ENCODE results near the gene MAMSTR. TPM values are rescaled to one million over a fixed set of nuclear protein-coding genes. Genes with fewer than 3 reads are reported as not detected.

The MAMSTR gene
- polyA plus RNA-seq, 1 donor (not counting 4 experiments of a cell fraction or from before 2014, with no cell fraction given): 0.35 TPM

DNA sequence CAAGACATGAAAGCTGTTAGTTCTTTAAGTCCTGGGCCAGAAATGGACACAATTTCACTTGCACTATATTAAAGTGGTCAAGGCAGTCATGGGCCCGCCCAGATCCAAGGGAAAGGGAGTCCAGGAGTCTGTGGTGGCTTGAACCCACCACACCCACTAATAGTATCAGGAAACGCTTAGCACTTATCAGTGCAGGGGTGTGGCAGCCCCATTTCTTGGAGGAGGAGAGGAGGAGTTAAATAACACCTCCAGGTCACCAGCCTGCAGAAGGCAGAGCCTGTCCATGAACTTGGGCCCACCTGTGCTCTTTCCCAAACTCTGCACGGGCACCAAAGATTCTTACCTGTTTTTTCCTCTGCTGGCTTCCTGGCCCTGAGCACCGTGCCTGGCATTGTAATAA, 41.3 kb downstream of the MAMSTR start:
- no peaks in the 10 kb centered on the region for H3K79me2 ChIP-seq (ENCODE audit: control insufficient read depth, insufficient read depth, low read length)
- no peak overlapping the region for H3K9ac ChIP-seq (ENCODE audit: control insufficient read depth, extremely low read depth, insufficient read depth, low read length)
- H3K4me1 ChIP-seq (ENCODE audit: control insufficient read depth, extremely low read depth, insufficient read depth, low read length): no peaks in the 10 kb centered on the region
- H3K9me3 ChIP-seq (ENCODE audit: control insufficient read depth, low read depth, low read length): no peaks in the 10 kb centered on the region
- H3K36me3 ChIP-seq (ENCODE audit: control insufficient read depth in 2 of 2, extremely low read depth in 1 of 2, insufficient read depth in 2 of 2, low read length in 2 of 2): no peaks in the 10 kb centered on the region
- no peak overlapping the region for H3K27ac ChIP-seq (ENCODE audit: control insufficient read depth, insufficient read depth, low read length)
- DNase-seq (ENCODE audit: low read depth, low spot score) (no peak), FAIRE-seq (no peak)
- no peaks in the 10 kb centered on the region for H3K9me1 ChIP-seq (ENCODE audit: control insufficient read depth, extremely low read depth, insufficient read depth, low read length)
- no peak overlapping the region for H3K4me3 ChIP-seq (ENCODE audit: control insufficient read depth in 2 of 3, extremely low read depth in 1 of 3, insufficient read depth in 2 of 3, low read depth in 1 of 3, low read length in 3 of 3)
- H3K27me3 ChIP-seq (ENCODE audit: control insufficient read depth, extremely low read depth, insufficient read depth, low read length): no peaks in the 10 kb centered on the region
- H3K4me2 ChIP-seq (ENCODE audit: control insufficient read depth, extremely low read depth, insufficient read depth, low read depth, low read length): no peak overlapping the region
- H4K20me1 ChIP-seq (ENCODE audit: control insufficient read depth, extremely low read depth, insufficient read depth, low read length): no peaks in the 10 kb centered on the region
- no peak for TF ChIP-seq CTCF (optimal IDR thresholded peaks at IDR 0.05 in 1 of 3, IDR thresholded peaks at IDR 0.05 in 1 of 3, conservative IDR thresholded peaks at IDR 0.05 in 1 of 3; ENCODE audit: extremely low read depth in 1 of 3, insufficient read depth in 2 of 3, low read length in 3 of 3)
- no peak for TF ChIP-seq EZH2 (IDR thresholded peaks at IDR 0.05; ENCODE audit: low read length)
- dilution Hi-C loops (cut with MboI; ENCODE audit: extremely low pct_ligation_motif_present, low sequenced_read_pairs): no loop called here
- no peak overlapping the region for H2AFZ ChIP-seq (ENCODE audit: control insufficient read depth, low read length)

DNA sequence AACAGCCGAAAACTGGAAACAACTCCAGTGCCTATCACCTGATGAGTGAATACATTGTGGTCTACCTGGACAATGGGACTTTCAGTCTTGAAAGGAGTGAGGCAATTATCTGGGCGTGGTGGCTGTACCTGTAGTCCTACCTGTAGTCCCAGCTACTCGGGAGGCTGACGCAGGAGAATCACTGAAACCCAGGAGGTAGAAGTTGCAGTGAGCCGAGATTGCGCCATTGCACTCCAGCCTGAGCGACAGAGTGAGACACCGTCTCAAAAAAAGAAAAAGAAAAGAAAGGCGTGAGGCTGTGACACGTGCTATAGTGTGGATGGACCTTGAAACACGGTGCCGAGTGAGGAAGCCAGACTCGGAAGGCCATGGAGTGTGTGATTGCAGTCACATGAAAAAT, 42.6 kb downstream of the MAMSTR start:
- FAIRE-seq (no peak), DNase-seq (ENCODE audit: low read depth, low spot score) (no peak)
- no peak overlapping the region for H3K4me2 ChIP-seq (ENCODE audit: control insufficient read depth, extremely low read depth, insufficient read depth, low read depth, low read length)
- no peaks in the 10 kb centered on the region for H3K4me1 ChIP-seq (ENCODE audit: control insufficient read depth, extremely low read depth, insufficient read depth, low read length)
- H3K36me3 ChIP-seq (ENCODE audit: control insufficient read depth in 2 of 2, extremely low read depth in 1 of 2, insufficient read depth in 2 of 2, low read length in 2 of 2): no peaks in the 10 kb centered on the region
- H3K79me2 ChIP-seq (ENCODE audit: control insufficient read depth, insufficient read depth, low read length): no peaks in the 10 kb centered on the region
- H3K9me3 ChIP-seq (ENCODE audit: control insufficient read depth, low read depth, low read length): no peaks in the 10 kb centered on the region
- H4K20me1 ChIP-seq (ENCODE audit: control insufficient read depth, extremely low read depth, insufficient read depth, low read length): no peaks in the 10 kb centered on the region
- TF ChIP-seq CTCF (optimal IDR thresholded peaks at IDR 0.05 in 1 of 3, IDR thresholded peaks at IDR 0.05 in 1 of 3, conservative IDR thresholded peaks at IDR 0.05 in 1 of 3; ENCODE audit: extremely low read depth in 1 of 3, insufficient read depth in 2 of 3, low read length in 3 of 3): no peak
- no peak for TF ChIP-seq EZH2 (IDR thresholded peaks at IDR 0.05; ENCODE audit: low read length)
- dilution Hi-C loops (cut with MboI; ENCODE audit: extremely low pct_ligation_motif_present, low sequenced_read_pairs): no loop called here
- no peak overlapping the region for H3K4me3 ChIP-seq (ENCODE audit: control insufficient read depth in 2 of 3, extremely low read depth in 1 of 3, insufficient read depth in 2 of 3, low read depth in 1 of 3, low read length in 3 of 3)
- H3K9me1 ChIP-seq (ENCODE audit: control insufficient read depth, extremely low read depth, insufficient read depth, low read length): no peaks in the 10 kb centered on the region
- H3K27ac ChIP-seq (ENCODE audit: control insufficient read depth, insufficient read depth, low read length): no peak overlapping the region
- no peak overlapping the region for H3K9ac ChIP-seq (ENCODE audit: control insufficient read depth, extremely low read depth, insufficient read depth, low read length)
- H3K27me3 ChIP-seq (ENCODE audit: control insufficient read depth, extremely low read depth, insufficient read depth, low read length): no peaks in the 10 kb centered on the region
- no peak overlapping the region for H2AFZ ChIP-seq (ENCODE audit: control insufficient read depth, low read length)
